ENCODE results near the gene FGFRL1.

GRCh38 chr4:1022739-1023066 is 11.3 kb downstream of the FGFRL1 start:
- TF ChIP-seq CTCF (IDR thresholded peaks at IDR 0.05): no peak
- no peak for TF ChIP-seq POLR2A (IDR thresholded peaks at IDR 0.05)
